GM18526 (cell line): ENCODE data around the gene TMEM150B.

ENCODE experiments used
- POLR2A ChIP-seq: IDR thresholded peaks from 3 replicates; pipeline ENCODE4 v1.6.1; 2011; ENCODE audit not compliant: insufficient read length; ENCODE audit errors: extremely low read depth

The TMEM150B gene

GRCh38 chr19:55325172-55325571 is at the start of gene TMEM150B:
Gene TMEM150B, minus strand, starts transcription at chr19:55325341. Its CDS starts 4,305 bp downstream, at chr19:55321036.
- no peak for TF ChIP-seq POLR2A

- no peak for TF ChIP-seq POLR2A
Measured at GRCh38 chr19:55373993-55374757, 49.0 kb upstream of the TMEM150B start.

GRCh38 chr19:55373306-55373992 is 48.3 kb upstream of the TMEM150B start:
- no peak for TF ChIP-seq POLR2A

- TF ChIP-seq POLR2A, result no peak
Measured at GRCh38 chr19:55372316-55373081, 47.4 kb upstream of the TMEM150B start.

GRCh38 chr19:55370305-55370988 is 45.3 kb upstream of the TMEM150B start, which contains the start of gene IL11:
Gene IL11, minus strand, starts transcription at chr19:55370463. Its CDS starts 153 bp downstream, at chr19:55370310.
- no peak for TF ChIP-seq POLR2A

GRCh38 chr19:55369653-55370304 is 44.6 kb upstream of the TMEM150B start:
- TF ChIP-seq POLR2A, result no peak

GRCh38 chr19:55368701-55369563 is 43.8 kb upstream of the TMEM150B start:
- TF ChIP-seq POLR2A, result no peak

GRCh38 chr19:55368106-55368505 is 43.0 kb upstream of the TMEM150B start:
- TF ChIP-seq POLR2A, result no peak

- TF ChIP-seq POLR2A, result no peak
Measured at GRCh38 chr19:55366790-55367189, 41.6 kb upstream of the TMEM150B start.

GRCh38 chr19:55365964-55366363 is 40.8 kb upstream of the TMEM150B start:
- TF ChIP-seq POLR2A, result no peak

- no peak for TF ChIP-seq POLR2A
Measured at GRCh38 chr19:55365245-55365644, 40.1 kb upstream of the TMEM150B start.

- no peak for TF ChIP-seq POLR2A
Measured at GRCh38 chr19:55362990-55363716, 38.0 kb upstream of the TMEM150B start, which contains the start of gene GARIN5B. Gene GARIN5B, minus strand, starts transcription at chr19:55363260. Its CDS starts 194 bp downstream, at chr19:55363066.

- no peak for TF ChIP-seq POLR2A
Measured at GRCh38 chr19:55362174-55362989, 37.2 kb upstream of the TMEM150B start.
